GM18861 (cell line): Measurements from ENCODE around the gene ZC3H13.
"Not testable (repeated sequence)": the region's sequence is repeated elsewhere in the genome, so short reads cannot be mapped to it uniquely, and the experiment has no call there.

ENCODE experiments used
- ATAC-seq: cut with Tn5 transposase; IDR thresholded peaks from one replicate; pipeline ENCODE4 v1.9.1; 2021; ENCODE audit not compliant: unreplicated experiment

ZC3H13 gene

GRCh38 chr13:46010148-46010547, 42.4 kb downstream of the ZC3H13 start:
- no peak for ATAC-seq

- ATAC-seq, result no peak
Observed at GRCh38 chr13:46008631-46009030, 43.9 kb downstream of the ZC3H13 start.

GRCh38 chr13:46006688-46007452, 45.7 kb downstream of the ZC3H13 start:
- no peak for ATAC-seq

- ATAC-seq, result no peak
Observed at GRCh38 chr13:46004491-46004890, 48.1 kb downstream of the ZC3H13 start.

- ATAC-seq, result no peak
Observed at GRCh38 chr13:45996631-45997030, 55.9 kb downstream of the ZC3H13 start.

GRCh38 chr13:45995245-45995644, 57.3 kb downstream of the ZC3H13 start:
- no peak for ATAC-seq

GRCh38 chr13:45994752-45995151, 57.8 kb downstream of the ZC3H13 start:
- no peak for ATAC-seq

- no peak for ATAC-seq
Observed at GRCh38 chr13:45989607-45990006, 62.9 kb downstream of the ZC3H13 start.

- not testable (repeated sequence) for ATAC-seq
Observed at GRCh38 chr13:45981127-45981526, 71.4 kb downstream of the ZC3H13 start.

- no peak for ATAC-seq
Observed at GRCh38 chr13:45975337-45975736, 77.2 kb downstream of the ZC3H13 start.

- no peak for ATAC-seq
Observed at GRCh38 chr13:45974500-45974899, 78.0 kb downstream of the ZC3H13 start.

- ATAC-seq, result no peak
Observed at GRCh38 chr13:45967589-45967988, 85.0 kb downstream of the ZC3H13 start.

GRCh38 chr13:45966715-45967114, 85.8 kb downstream of the ZC3H13 start:
- no peak for ATAC-seq

- no peak for ATAC-seq
Observed at GRCh38 chr13:45961468-45961867, 91.1 kb downstream of the ZC3H13 start.

GRCh38 chr13:45954836-45955800, 97.4 kb downstream of the ZC3H13 start:
- no peak for ATAC-seq

GRCh38 chr13:45953082-45953481, 99.5 kb downstream of the ZC3H13 start:
- no peak for ATAC-seq

- ATAC-seq, result no peak
Observed at GRCh38 chr13:45951724-45952123, 100.8 kb downstream of the ZC3H13 start.

- no peak for ATAC-seq
Observed at GRCh38 chr13:45951166-45951565, 101.4 kb downstream of the ZC3H13 start.

GRCh38 chr13:45950386-45951000, 102.1 kb downstream of the ZC3H13 start:
- ATAC-seq, result no peak

- ATAC-seq, result no peak
Observed at GRCh38 chr13:45949161-45949560, 103.4 kb downstream of the ZC3H13 start.

GRCh38 chr13:45943965-45944364, 108.6 kb downstream of the ZC3H13 start:
- ATAC-seq, result no peak
